Hematopoietic multipotent progenitor cell treated with erythropoietin and hydrocortisone succinate and interleukin-3 and kit ligand, for 17 days (in vitro differentiated cells): Measurements from ENCODE around the gene RAI1.
"Not testable (repeated sequence)": the region's sequence is repeated elsewhere in the genome, so short reads cannot be mapped to it uniquely, and the experiment has no call there.

ENCODE experiments used
- DNase-seq: peaks from one replicate; pipeline ENCODE4 v3.0.0-alpha.2; 2015; ENCODE audit warnings: low spot score

The RAI1 gene

DNA sequence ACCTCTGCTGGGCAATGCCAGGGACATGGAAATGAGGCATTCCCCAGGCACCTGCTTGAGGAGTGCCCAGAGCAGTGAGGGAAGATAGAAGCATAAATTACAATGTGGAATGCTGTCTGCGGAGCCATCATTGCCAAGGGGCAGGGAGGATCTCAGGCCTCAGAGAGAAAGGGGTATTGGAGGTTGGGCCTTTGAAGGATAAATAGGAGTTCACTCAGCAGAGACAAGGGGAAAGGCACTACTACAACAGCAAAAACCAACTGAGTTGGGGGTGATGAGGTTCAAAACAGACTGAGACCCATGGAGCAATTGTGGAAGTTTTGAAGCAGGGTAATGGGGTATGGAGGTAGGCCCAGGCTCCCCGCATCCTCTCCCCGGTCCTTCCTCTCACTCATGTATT, 122.7 kb downstream of the RAI1 start:
- DNase-seq: no peak

GRCh38 chr17:17805575-17805974, 124.3 kb downstream of the RAI1 start:
- no peak for DNase-seq

DNA sequence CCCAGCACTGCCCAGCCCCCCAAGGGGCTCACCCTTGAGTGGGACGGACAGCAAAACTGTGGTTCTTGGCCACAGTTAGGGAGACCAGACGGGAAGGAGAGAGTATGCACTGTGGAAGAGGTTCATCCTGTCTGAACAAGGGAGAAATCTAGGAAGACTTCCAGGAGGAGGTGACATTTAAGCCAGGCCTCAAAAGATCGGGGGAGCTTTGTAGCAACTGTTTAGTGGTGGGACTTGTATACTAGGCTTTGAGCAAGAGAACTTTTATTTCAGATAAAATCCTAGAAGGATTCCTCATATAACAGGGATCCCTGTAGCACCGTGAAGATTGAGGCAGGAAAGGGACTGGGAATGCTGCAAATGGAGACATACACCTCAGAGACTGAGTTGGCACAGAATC, 124.8 kb downstream of the RAI1 start:
- no peak for DNase-seq

GRCh38 chr17:17806611-17807274, 125.5 kb downstream of the RAI1 start:
- no peak for DNase-seq

GRCh38 chr17:17807440-17807839, 126.2 kb downstream of the RAI1 start:
- DNase-seq: no peak

DNA sequence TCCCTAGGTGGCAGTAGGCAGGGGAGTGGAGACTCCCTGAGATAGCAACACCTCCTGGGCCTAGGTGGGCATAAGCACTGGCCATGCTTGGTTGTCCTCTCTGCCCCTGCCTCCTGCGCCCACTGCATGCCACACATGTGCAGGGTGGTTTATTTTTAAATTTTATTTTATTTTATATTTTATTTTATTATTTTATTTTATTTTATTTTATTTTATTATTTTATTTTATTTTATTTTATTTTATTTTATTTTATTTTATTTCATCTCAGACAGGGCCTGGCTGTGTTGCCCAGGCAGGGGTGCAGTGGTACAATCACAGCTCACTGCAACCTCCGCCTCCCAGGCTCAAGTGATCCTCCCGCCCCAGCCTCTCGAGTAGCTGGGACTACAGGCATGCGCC, 126.9 kb downstream of the RAI1 start:
- DNase-seq: not testable (repeated sequence)

GRCh38 chr17:17808706-17809432, 127.6 kb downstream of the RAI1 start:
- DNase-seq: no peak

DNA sequence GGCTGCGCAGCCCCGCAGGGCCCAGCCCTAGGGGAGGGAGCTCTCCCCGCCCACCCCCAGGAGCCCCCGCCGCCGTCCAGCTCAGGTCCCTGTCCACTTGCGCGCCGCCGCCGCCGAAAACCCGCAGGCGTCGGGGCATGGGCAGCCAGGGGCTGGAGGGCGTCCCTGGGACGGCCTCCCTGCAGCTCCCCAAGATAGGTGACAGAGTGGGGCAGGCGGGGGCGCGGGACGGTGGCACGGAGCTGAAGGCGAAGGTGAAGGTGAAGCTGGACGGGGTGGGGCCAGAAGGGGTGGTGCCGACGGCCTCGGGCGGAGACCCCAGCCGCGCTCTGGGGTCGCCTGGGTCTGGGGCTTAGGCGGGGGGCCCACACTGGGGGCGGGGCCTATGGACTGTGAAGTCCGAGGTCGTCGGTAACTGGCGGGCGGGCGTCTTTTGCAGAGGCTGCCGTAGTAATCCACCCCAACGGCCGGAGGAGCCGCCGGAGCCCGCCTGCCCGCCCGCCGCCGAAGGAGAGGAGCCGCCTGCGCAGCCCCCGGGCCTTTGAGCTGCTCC, 128.3 kb downstream of the RAI1 start:
- DNase-seq: no peak

- DNase-seq: no peak
These were observed 129.0 kb downstream of the RAI1 start for GRCh38 chr17:17810084-17810894.

GRCh38 chr17:17810895-17811248, 129.6 kb downstream of the RAI1 start:
- no peak for DNase-seq

DNA sequence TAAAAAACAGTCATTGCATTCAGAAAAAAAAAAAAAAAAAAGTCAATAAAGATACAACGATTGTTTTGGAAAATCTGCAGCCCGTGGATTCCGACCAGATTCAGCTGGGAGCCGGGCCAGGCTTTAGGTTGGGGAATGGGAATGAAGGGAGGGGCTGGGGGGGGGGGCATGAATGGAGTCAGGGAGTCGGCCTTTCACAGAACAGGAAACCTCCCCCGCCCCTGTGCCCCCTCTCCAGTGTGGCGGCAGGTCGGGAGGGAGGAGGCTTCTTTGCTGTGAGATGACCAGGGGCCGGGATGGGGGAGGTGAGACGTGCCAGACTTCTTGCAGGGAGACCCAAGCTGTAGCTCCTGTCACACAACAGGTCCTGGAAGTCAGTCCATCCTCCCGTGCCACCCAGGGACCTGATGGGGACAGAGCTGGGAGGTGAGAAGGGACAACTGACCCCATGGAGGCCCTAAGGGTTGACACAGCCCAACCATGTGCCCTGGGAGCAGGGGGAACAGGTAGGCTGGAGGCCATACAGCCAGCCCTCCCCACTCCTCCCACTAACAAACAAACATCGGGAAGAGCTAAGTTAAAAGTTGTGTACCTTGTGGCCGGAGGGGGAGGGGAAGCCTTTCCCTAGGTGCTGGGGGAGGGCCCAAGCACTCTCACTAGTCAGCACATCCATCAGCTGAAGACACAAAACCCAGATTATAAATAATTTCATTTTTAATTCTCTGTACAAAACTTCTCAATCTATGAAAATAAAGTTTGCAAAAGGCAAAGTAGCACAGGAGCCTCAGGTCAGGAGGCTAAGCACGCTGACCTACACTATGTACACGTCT, 130.3 kb downstream of the RAI1 start:
- no peak for DNase-seq

GRCh38 chr17:17812211-17813054, 131.2 kb downstream of the RAI1 start:
- DNase-seq: peak; percentile 79

DNA sequence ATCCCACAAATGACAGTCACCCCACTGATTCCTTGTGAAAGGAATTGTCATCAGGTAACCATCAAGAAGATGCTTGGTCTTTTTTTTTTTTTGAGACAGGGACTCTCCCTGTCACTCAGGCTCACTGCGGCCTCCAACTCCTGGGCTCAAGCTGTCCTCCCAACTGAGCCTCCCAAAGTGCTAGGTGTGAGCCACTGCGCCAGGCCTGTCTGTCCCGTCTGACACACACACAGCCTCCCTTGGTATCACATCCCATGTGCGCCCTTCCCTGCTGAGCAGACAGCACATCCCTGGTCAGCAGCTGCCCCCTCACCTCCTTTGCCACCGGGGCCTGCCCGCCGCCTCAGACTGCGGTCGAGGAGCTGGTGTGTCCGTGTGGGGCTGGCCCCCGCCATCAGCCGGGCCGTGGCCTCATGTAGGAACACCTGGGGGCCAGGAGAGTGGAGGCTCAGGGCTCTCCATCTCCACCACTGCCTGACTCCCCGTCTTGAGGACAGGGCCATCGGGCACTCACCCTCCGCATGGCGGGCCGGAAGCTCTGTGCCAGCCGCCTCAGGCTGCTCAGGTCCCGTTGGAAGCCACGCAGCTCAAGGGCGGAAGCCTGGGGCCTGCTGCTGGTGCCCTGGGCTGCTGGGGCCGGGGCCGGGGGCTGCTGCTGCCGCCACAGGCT, 131.9 kb downstream of the RAI1 start:
- DNase-seq: no peak

DNA sequence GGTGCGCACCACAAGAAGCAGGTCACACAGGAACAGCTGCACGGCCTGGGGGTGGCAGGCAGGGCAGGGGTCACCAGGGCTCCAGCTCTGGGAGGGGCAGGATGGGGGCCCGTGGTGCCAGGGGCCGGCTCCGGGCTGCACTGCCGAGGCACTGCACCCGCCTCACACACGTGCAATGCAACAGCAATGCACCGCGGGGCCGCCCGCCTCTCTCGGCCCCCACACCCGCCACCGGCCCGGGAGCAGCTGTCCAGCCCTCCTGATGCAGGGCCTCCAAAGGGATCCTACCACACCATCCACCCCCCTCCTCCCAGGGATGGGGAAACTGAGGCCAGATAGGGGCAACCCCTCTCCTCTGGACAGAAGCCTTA, 132.5 kb downstream of the RAI1 start:
- DNase-seq: no peak

DNA sequence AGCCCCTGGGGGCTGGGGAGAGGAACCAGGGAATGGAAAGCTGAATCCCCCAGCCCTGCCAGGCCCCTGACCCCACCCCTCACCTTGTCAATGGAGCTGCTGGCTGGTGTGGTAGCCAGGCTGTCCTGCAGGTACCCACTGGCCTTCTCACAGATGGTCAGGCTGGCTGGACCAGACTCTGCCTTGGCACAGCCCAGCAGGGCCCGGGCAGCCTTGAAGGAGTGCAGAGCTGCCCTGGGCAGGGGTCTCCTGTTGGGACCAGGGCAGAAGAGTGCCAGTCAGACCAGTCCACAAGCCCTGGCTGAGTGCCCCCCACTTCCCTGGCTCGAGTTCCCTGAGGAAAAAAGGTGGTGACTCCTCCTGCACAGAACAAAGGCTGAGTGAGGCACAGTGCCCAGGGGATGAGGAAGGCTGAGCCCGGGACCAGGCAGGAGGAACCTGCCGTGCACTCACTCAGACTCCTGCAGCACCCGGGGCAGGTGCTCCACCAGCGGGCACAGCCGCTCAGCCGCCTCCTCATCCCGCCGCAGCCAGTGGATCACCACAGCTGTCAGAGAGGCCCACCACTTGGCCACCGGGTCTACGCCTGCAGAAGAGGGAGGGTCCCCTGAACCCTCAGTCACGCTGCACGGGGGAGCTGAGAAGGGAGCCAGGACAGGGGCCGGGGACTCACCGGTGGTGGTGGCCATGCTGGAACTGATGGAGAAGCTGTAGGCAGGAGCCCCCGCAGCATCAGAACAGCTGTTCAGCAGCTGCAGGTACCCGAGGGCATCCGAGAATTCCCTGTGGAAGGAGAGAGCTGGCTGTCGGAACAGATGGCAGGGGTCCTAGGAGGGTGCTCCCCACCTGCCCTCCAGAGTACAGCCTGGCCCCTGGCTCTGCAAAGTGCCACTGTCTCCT, 133.2 kb downstream of the RAI1 start:
- no peak for DNase-seq

GRCh38 chr17:17815062-17815406, 133.8 kb downstream of the RAI1 start:
- no peak for DNase-seq

DNA sequence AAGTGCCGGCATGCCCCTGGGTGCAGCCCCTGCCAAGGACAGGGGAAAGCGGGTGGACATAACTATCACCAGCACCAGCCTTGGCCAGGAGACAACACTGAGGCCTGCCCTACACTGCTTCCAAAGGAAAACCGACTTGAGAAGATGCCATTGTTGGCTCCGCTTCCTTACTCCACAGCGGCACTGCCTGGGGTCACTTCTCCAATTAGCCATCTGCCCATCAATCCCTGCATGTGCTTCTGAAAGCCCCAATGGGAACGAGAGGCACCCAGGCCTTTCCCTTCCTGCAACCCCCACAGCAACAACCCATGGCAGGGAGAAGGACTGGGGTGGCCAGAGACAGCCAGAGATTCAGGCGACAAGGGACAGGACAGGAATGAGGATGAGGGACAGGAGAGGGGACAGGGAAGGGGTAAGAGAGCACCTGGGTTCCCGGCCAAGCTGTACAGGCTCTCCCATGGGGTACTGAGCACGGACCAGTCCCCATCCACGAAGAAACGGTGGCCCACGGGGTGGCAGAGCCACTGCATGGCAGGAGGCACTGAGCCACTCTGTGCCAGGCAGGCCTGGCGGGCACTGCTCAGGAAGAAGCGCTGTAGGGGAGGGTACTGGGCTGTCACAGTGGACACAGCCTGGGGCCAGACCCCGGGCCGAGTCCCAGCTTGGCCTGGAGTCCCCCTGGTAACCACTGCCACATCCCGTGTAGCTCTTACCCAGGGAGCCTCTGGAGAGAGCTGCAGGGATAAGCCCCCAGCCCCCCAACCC, 134.4 kb downstream of the RAI1 start:
- DNase-seq: no peak

- no peak for DNase-seq
These were observed 135.1 kb downstream of the RAI1 start for GRCh38 chr17:17816240-17816814.
